Measurements from ENCODE around the gene TMEM167B.

Gene TMEM167B

GRCh38 chr1:109090196-109091077 is at the start of gene TMEM167B:
Gene TMEM167B (plus strand): TSS chr1:109090764. CDS start chr1:109090873, 109 bp downstream.
- DNase-seq = peak; percentile 93

GRCh38 chr1:109040989-109041620 is 49.5 kb upstream of the TMEM167B start:
- DNase-seq = no peak

- peak; percentile 95 for DNase-seq
Observed at GRCh38 chr1:109041621-109042468, 48.7 kb upstream of the TMEM167B start, which contains the start of gene WDR47. Gene WDR47 (minus strand): TSS chr1:109042102. CDS start chr1:109023512, 18,590 bp downstream.

GRCh38 chr1:109045595-109045994 is 45.0 kb upstream of the TMEM167B start:
- DNase-seq = no peak

GRCh38 chr1:109046671-109047070 is 43.9 kb upstream of the TMEM167B start:
- peak; percentile 4 for DNase-seq

GRCh38 chr1:109047339-109047738 is 43.2 kb upstream of the TMEM167B start:
- peak; percentile 21 for DNase-seq

GRCh38 chr1:109048335-109048734 is 42.2 kb upstream of the TMEM167B start:
- no peak for DNase-seq

GRCh38 chr1:109050228-109050995 is 40.2 kb upstream of the TMEM167B start:
- peak; percentile 24 for DNase-seq

GRCh38 chr1:109052145-109052544 is 38.4 kb upstream of the TMEM167B start:
- peak; percentile 15 for DNase-seq

GRCh38 chr1:109056064-109056463 is 34.5 kb upstream of the TMEM167B start:
- no peak for DNase-seq

GRCh38 chr1:109059026-109059425 is 31.5 kb upstream of the TMEM167B start:
- DNase-seq = no peak

- DNase-seq = peak; percentile 9
Observed at GRCh38 chr1:109060707-109061106, 29.9 kb upstream of the TMEM167B start.

- peak; percentile 33 for DNase-seq
Observed at GRCh38 chr1:109061183-109061582, 29.4 kb upstream of the TMEM167B start.

- DNase-seq = no peak
Observed at GRCh38 chr1:109065137-109065536, 25.4 kb upstream of the TMEM167B start.

- no peak for DNase-seq
Observed at GRCh38 chr1:109067883-109068282, 22.7 kb upstream of the TMEM167B start.

GRCh38 chr1:109069294-109069693 is 21.3 kb upstream of the TMEM167B start:
- DNase-seq = no peak

- peak; percentile 93 for DNase-seq
Observed at GRCh38 chr1:109075531-109076490, 14.8 kb upstream of the TMEM167B start, which contains the start of gene TAF13. Gene TAF13 (minus strand): TSS chr1:109076003. CDS start chr1:109075947, 56 bp downstream.

- DNase-seq = no peak
Observed at GRCh38 chr1:109078317-109078716, 12.2 kb upstream of the TMEM167B start.

- DNase-seq = no peak
Observed at GRCh38 chr1:109079240-109079622, 11.3 kb upstream of the TMEM167B start.

- no peak for DNase-seq
Observed at GRCh38 chr1:109080441-109081082, 10.0 kb upstream of the TMEM167B start.

All from activated CD8-positive, alpha-beta memory T cell treated with anti-CD3 and anti-CD28 coated beads for 24 hours (primary cell).